ENCODE data around the gene PRSS16. TPM values are rescaled to one million over a fixed set of nuclear protein-coding genes. Genes with fewer than 3 reads are reported as not detected.

The PRSS16 gene
- total RNA-seq, 4 donors from 2014 or later = 11.2 to 13.5 (median 12.0) TPM

DNA sequence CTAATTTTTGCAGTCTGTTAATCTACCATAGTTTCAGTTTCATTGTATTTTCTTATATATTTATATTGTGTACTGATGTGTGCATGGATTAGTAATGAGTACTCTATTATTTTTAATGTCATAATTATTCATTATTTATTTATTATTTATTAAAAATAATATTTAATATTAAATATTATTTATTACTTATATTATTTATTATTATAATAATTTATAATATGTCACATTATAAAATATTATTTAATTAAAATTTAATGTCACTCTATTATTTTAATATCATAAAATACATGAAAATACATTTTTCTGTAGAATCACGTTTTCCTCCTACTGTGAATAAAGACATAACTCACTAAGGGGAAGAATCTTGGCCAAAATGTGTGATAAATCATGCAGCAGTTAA lies 34.1 kb downstream of the PRSS16 start:
- no peak for DNase-seq (ENCODE audit: low spot score in 2 of 2)
- H3K4me3 ChIP-seq (ENCODE audit: low read depth, poor library complexity, severe bottlenecking) = no peak overlapping the region
- intact Hi-C loops (cut with DNase I; ENCODE audit: low total_unique reads) = no loop called here
- 23 to 41% methylated on average over 1 of the region's 1 CpG for WGBS, 2 donors
- TF ChIP-seq, protein P1, sequence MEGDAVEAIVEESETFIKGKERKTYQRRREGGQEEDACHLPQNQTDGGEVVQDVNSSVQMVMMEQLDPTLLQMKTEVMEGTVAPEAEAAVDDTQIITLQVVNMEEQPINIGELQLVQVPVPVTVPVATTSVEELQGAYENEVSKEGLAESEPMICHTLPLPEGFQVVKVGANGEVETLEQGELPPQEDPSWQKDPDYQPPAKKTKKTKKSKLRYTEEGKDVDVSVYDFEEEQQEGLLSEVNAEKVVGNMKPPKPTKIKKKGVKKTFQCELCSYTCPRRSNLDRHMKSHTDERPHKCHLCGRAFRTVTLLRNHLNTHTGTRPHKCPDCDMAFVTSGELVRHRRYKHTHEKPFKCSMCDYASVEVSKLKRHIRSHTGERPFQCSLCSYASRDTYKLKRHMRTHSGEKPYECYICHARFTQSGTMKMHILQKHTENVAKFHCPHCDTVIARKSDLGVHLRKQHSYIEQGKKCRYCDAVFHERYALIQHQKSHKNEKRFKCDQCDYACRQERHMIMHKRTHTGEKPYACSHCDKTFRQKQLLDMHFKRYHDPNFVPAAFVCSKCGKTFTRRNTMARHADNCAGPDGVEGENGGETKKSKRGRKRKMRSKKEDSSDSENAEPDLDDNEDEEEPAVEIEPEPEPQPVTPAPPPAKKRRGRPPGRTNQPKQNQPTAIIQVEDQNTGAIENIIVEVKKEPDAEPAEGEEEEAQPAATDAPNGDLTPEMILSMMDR (IDR thresholded peaks at IDR 0.05) = no peak
- TF ChIP-seq POLR2A (IDR thresholded peaks at IDR 0.05) = no peak

DNA sequence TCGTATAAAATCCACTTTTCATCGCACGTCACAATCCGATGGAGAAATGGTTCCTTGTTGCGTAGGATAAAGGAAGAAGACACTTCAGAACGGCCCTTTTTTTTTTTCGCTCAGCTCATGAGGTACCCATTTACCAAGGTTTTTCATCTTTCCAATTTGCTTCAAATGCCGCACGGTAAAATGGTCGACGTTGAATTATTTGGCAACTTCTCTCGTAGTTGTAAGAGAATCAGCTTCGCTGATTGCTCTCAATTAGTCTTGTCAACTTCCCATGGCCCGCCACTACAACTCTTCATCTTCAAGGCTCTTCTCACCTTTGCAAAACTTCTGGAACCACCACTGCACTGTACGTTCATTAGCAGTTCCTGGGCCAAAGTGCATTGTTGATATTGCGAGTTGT lies 35.8 kb downstream of the PRSS16 start:
- no peak overlapping the region for H3K4me3 ChIP-seq (ENCODE audit: low read depth, poor library complexity, severe bottlenecking)
- DNase-seq (ENCODE audit: low spot score in 2 of 2) = no peak
- intact Hi-C loops (cut with DNase I; ENCODE audit: low total_unique reads) = no loop called here
- WGBS, 2 donors = 13 to 15% methylated on average over 16 of the region's 16 CpGs
- TF ChIP-seq, protein P1 (IDR thresholded peaks at IDR 0.05) = no peak
- TF ChIP-seq POLR2A (IDR thresholded peaks at IDR 0.05) = no peak

DNA sequence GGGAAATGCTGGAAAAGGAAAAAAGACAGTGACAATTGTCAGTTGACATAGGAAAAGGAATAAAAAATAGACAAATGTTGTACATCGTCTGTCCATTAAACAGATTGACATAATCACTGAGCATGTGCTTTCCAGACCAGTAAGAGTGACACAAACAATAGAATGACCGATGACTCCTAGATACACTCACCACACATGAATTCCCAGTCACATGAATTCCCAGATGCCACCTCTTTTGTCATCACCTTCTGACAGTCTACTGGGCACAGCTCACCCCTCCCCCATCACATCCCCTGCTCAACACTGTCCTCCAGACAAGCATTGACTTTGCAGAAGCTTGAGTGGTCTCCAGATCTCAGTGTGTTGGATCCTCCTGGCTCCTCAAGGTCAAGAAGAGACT lies 38.6 kb downstream of the PRSS16 start:
- no peak for DNase-seq (ENCODE audit: low spot score in 2 of 2)
- no peak for TF ChIP-seq POLR2A (IDR thresholded peaks at IDR 0.05)
- TF ChIP-seq, protein P1 (IDR thresholded peaks at IDR 0.05) = no peak
- no peak overlapping the region for H3K4me3 ChIP-seq (ENCODE audit: low read depth, poor library complexity, severe bottlenecking)
- WGBS, 2 donors = 84 to 85% methylated on average over 2 of the region's 2 CpGs
- intact Hi-C loops (cut with DNase I; ENCODE audit: low total_unique reads) = no loop called here

DNA sequence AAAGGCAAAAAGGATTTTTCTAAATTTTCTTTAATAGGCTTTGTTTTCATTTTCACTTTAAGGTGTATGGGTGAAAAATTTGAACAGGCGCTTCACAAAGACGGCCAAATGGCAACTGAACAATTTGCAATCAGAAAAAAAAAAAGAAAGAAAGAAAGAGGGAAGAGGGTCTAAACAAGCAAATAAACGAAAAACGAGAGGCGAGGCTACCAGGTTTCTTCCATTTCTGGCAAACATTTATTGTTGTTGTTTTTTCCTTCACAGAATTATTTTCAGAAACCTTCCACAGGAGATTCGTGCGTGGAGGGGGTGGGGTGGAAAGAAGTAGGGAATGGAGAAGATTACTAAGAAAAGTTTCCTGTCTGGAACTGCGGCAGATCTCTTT lies 40.2 kb downstream of the PRSS16 start:
- TF ChIP-seq, protein P1 (IDR thresholded peaks at IDR 0.05) = no peak
- no peak for TF ChIP-seq POLR2A (IDR thresholded peaks at IDR 0.05)
- H3K4me3 ChIP-seq (ENCODE audit: low read depth, poor library complexity, severe bottlenecking) = no peak overlapping the region
- no peak for DNase-seq (ENCODE audit: low spot score in 2 of 2)
- intact Hi-C loops (cut with DNase I; ENCODE audit: low total_unique reads) = no loop called here
- WGBS, 2 donors = 6 to 9% methylated on average over 8 of the region's 8 CpGs

DNA sequence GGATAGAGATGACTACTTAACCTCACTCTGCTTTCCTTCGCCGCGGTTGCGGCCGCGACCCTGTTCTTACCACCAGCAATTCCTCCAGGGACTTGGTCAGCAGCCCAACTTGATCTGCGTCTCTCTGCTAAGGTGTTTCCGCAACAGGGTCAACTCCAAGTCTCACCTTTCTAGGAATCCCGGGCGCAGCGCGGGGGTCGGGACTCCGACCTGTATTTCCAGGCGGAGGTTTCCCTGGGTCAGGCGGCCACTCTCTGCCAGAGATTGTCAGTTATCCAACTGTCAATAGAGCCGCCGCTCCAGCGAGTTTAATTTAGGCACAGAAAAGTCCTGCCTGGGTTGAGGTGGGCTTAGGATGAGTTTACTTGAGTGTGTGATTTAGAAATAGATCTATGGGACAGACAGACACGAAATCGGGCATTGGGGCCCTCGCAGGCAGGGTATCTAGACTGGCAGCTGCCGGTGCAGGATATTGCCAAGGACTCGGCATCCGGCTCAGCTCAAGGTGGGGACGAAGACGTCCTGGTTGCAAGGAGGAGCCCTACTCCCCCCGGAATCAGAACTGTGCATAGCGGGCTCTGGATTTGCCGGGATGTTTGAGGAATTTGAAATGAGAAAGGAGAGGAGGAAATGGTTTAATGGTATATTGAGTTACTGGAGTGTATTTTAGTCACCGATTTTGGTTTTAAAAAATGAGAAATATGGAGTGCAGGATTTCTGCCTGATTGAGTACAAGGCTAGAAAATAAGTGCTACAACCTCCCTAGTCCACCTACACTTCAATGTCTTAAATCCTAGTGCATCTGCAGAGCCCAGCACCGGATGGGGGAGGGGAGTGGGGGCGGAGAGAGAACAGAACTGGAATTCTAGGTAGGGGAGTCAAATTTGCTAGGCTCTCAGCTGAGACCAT lies 40.9 kb downstream of the PRSS16 start:
- TF ChIP-seq, protein P1 (IDR thresholded peaks at IDR 0.05) = no peak
- TF ChIP-seq POLR2A (IDR thresholded peaks at IDR 0.05) = no peak
- no peak overlapping the region for H3K4me3 ChIP-seq (ENCODE audit: low read depth, poor library complexity, severe bottlenecking)
- 5 to 7% methylated on average over 33 of the region's 33 CpGs for whole genome bisulfite sequencing, 2 donors
- DNase-seq (ENCODE audit: low spot score in 2 of 2) = no peak
- intact Hi-C loops (cut with DNase I; ENCODE audit: low total_unique reads) = no loop called here

Data from lower leg skin (tissue), 4 donors.